ENCODE measurements around the gene C12orf54. TPM values are rescaled to one million over a fixed set of nuclear protein-coding genes. Genes with fewer than 3 reads are reported as not detected.
"Not testable (repeated sequence)": the region's sequence is repeated elsewhere in the genome, so short reads cannot be mapped to it uniquely, and the experiment has no call there.

C12orf54 gene
- not detected for total RNA-seq

DNA sequence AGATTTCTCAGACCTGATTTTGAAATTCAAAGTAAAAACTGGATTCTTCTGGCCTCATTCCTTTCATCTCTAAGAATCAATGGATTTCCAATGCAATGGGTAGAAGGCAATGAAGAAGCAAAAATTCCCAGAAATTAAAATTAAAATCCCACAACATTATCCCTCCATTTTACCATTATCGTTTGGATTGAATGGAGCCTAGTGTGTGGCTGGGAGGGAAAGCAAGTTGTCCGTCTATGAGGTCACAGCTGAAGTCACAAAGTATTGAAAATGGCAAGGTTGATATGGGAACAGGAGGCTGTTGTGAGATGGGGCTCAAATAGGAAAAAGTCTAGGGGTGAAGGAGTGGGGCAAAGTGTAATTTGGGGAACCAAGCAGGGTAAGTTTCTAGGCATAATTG, at the start of gene C12orf54:
C12orf54 (plus strand) TSS at position 301 of the 400 bp plus-strand sequence. CDS start 799 bp downstream, outside the sequence.
- no peak for DNase-seq

- not testable (repeated sequence) for DNase-seq
Measured at GRCh38 chr12:48434016-48434415, 48.3 kb upstream of the C12orf54 start.

GRCh38 chr12:48441069-48441468, 41.2 kb upstream of the C12orf54 start:
- DNase-seq, result no peak

GRCh38 chr12:48442179-48442847, 40.0 kb upstream of the C12orf54 start:
- no peak for DNase-seq

DNA sequence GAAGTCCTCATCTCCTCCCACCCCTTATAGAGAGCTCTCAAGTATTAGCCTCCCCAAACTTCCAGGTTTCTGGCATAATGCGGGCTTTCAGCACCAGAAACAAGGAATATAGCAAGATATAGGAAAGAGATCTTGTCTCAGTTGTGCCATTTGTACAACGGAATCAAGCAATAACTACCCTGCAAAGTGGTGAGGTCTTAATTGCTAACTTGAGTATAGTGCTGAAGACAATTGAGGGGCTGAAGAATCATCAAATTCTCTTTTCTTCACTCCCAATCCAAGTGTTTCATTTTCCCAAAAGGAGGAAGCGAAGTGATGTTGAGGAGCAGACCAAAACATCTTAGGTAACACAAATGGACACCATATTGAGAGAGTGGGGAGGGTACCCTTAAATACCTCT, 36.8 kb upstream of the C12orf54 start:
- DNase-seq, result no peak

DNA sequence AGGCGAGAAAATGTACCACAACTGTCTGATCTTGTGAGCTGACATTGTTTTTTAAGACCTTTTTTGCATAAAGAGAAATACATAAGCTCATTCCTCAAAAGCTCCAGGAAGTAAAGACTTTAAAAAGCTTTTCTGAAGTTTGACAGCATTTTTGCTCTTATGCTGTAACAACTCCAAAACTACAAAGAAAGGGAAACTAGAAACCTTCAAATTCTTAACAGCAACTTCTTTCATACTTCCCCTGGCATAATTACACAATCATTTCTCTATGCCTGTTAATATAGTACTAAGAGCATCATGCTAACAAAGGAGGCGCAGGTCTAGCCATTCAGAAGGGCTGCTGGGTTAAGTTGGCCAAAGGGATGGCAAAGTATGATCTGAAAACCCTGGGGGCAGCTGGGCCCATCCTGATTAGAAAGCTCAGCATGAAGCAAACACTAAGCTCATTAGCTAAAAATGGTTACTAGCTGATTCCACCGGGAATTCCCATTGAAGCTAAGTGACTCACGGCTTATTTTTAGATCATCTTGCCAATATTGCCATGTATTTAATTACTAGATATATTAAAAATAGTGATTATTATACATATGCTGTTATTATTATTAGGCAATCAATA, 36.0 kb upstream of the C12orf54 start:
- DNase-seq, result no peak

- no peak for DNase-seq
Measured at GRCh38 chr12:48447755-48448154, 34.5 kb upstream of the C12orf54 start.

DNA sequence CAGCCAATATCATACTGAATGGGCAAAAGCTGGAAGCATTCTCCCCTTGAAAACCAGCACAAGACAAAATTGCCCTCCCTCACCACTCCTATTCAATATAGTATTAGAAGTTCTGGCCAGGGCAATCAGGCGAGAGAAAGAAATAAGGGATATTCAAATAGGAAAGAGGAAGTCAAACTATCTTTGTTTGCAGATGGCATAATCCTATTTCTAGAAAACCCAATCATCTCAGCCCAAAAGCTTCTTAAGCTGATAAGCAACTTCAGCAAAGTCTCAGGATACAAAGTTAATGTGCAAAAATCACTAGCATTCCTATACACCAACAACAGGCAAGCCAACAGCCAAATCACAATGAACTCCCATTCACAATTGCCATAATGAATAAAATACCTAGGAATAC, 30.9 kb upstream of the C12orf54 start:
- DNase-seq, result no peak

DNA sequence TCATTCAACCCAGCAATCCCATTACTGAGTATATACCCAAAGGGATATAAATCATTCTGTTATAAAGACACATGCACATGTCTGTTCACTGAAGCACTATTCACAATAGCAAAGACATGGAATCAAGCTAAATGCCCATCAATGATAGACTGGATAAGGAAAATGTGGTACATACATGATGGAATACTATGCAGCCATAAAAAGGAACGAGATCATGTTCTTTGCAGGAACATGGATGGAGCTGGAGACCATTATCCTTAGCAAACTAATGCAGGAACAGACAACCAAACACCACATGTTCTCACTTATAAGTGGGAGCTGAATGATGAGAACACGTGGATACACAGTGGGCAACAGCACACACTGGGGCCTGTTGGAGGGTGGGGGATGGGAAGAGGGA, 29.3 kb upstream of the C12orf54 start:
- not testable (repeated sequence) for DNase-seq

- DNase-seq, result no peak
Measured at GRCh38 chr12:48454667-48455066, 27.6 kb upstream of the C12orf54 start.

DNA sequence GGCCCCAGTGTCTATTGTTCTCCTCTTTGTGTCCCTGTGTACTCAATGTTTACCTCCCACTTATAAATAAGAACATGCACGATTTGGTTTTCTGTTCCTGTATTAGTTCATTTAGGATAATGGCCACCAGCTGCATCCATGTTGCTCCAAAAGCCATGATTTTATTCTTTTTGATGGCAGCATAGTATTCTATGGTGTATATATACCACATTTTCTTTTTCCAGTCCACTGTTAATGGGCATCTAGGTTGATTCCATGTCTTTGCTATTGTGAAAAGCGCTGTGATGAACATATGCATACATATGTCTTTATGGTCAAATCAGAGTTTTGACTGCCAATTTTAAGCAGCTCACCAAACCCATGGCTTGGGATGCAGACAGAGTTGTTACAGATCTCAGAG, 27.2 kb upstream of the C12orf54 start:
- DNase-seq, result no peak

GRCh38 chr12:48459259-48459658, 23.0 kb upstream of the C12orf54 start:
- DNase-seq, result no peak

DNA sequence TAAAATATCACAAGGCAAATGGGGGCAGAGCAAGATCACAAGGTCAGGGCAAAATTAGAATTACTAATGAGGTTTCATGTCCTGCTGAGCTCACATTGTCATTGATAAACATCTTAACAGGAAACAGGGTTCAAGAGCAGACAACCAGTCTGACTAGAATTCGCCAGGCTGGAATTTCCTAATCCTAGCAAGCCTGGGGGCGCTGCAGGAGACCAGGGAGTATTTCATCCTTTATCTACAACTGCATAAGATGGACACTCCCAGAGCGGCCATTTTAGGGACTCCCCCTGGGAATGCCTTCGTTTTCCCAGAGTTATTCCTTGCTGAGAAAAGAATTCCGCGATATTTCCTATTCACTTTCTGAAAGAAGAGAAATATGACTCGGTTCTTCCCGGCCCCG, 13.3 kb upstream of the C12orf54 start:
- not testable (repeated sequence) for DNase-seq

- no peak for DNase-seq
Measured at GRCh38 chr12:48472259-48472658, 10.0 kb upstream of the C12orf54 start, which contains the start of gene ANP32D. ANP32D (plus strand) TSS chr12:48472559; CDS start chr12:48472665, 106 bp downstream.

- DNase-seq, result no peak
Measured at GRCh38 chr12:48473061-48473460, 9.2 kb upstream of the C12orf54 start.

GRCh38 chr12:48474497-48474896, 7.8 kb upstream of the C12orf54 start:
- not testable (repeated sequence) for DNase-seq

GRCh38 chr12:48482930-48483329, 632 bp downstream of the C12orf54 start:
- no peak for DNase-seq

DNA sequence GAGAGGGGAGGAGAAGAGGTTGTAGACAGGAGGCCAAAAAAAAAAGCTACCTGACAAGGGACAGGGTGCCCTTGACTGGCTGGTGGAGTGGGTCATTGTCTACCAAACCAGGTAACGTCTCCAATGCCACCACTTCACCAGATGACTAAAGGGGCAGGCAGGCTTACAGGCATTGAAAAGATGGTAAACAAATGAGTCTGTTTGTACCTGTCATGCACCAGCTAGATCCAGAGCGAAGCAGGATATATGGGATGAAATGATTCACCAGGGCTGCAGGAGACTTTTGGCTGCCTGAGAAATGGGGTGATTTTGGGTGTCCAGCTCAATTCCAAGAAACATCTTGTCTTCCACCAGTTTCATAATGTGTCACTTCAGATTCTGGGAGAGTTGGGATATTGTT, 4.0 kb downstream of the C12orf54 start:
- DNase-seq, result no peak

DNA sequence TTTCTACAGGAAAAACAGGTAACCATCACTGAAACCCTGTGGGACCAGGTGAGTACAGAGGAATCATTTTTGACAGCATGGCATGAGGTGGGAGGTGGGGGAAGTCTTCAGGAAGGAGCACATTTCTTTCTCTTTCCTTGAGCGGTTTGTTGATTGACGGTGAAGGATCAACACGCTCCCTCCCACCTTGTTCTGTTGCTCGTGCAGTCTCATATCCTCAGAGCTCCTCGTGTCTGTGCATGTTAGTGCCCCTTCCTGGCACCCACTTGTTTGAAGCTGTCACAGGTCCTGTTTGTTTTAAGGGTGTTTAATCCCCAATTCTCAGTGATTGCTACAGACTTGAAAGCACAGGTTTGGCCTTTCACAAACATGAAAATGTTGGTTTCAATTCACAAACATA, 4.4 kb downstream of the C12orf54 start:
- DNase-seq, result no peak

GRCh38 chr12:48489012-48489411, 6.7 kb downstream of the C12orf54 start:
- DNase-seq, result no peak

DNA sequence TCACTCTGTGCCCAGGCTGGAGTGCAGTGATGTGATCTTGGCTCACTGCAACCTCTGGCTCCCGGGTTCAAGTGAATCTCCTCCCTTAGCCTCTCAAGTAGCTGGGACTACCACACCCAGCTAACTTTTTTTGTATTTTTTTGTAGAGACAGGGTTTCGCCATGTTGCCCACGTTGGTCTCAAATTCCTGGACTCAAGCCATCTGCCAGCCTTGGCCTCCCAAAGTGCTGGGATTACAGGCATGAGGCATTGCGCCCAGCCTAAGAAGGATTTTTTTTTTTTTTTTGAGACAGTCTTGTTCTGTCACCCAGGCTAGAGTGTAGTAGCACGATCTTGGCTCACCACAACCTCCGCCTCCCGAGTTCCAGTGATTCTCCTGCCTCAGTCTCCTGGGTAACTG, 7.2 kb downstream of the C12orf54 start:
- DNase-seq, result not testable (repeated sequence)

- DNase-seq, result not testable (repeated sequence)
Measured at GRCh38 chr12:48500281-48500680, 18.0 kb downstream of the C12orf54 start.

DNA sequence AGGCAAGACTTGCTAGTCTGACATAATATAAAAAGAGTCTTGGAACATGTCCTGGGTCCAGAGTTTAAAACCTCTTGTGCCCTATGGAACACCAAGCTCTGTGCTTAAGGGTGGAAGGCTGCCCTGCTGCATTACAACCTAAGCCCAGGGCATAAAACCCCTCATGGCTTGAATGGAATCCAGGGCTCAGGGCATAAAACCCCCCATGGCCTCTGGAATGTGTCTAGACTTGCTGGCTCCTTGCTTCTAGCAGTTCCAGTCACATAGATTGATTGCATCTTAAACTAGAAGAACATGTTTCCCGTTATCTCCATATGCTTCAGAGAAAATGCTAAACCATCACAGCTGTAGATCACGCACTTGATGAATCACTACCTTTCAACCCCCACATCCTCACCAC, 24.5 kb downstream of the C12orf54 start:
- not testable (repeated sequence) for DNase-seq

DNA sequence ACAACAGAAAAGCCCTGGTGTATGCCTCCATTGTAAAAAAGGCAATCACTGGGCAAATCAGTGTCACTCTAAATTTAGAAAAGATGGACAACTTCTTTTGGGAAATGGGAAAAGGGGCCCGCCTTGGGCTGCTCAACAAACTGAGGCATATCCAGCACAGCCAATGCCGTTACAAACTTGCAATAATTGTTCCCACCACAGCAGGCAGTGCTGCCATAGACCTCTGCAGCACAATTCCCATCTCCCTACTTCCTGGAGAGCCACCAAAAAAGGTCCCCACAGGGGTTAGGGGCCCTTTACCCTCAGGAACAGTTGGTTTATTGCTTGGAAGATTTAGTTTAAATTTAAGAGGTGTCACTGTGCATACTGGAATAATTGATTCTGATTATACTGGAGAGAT, 26.7 kb downstream of the C12orf54 start:
- DNase-seq, result no peak

Measured in skin of body (tissue), 2 donors.